WERI-Rb-1 (cell line): ENCODE measurements around the gene MT1G.

Experiments
- DNase-seq: peaks from one replicate; pipeline ENCODE4 v3.0.0-alpha.2; 2020
- H3K27ac ChIP-seq: fragments of 250-450 bp; sonication (Bioruptor Pico); 2 replicates; pipeline ENCODE4 v1.5.1; 2020; ENCODE audit warnings: mild to moderate bottlenecking, moderate library complexity
- H3K27me3 ChIP-seq: fragments of 250-450 bp; sonication (Bioruptor Pico); 2 replicates; pipeline ENCODE4 v1.5.1; 2021; ENCODE audit warnings: mild to moderate bottlenecking, low read depth, moderate library complexity; ENCODE audit not compliant: insufficient read depth, severe bottlenecking
- H3K36me3 ChIP-seq: fragments of 250-450 bp; sonication (Bioruptor Pico); 2 replicates; pipeline ENCODE4 v1.5.1; 2020; ENCODE audit warnings: mild to moderate bottlenecking, moderate library complexity
- H3K4me3 ChIP-seq: 2 replicates; pipeline ENCODE4 v1.5.1; 2011; ENCODE audit warnings: low read depth, mild to moderate bottlenecking, control low read depth, low read length
- H3K9me3 ChIP-seq: fragments of 250-450 bp; sonication (Bioruptor Pico); 2 replicates; pipeline ENCODE4 v1.5.1; 2021; ENCODE audit warnings: mild to moderate bottlenecking, moderate library complexity; ENCODE audit not compliant: severe bottlenecking
- CTCF ChIP-seq: IDR thresholded peaks from 2 replicates; pipeline ENCODE4 v1.5.1; 2011; ENCODE audit warnings: low read depth, mild to moderate bottlenecking, control low read depth, inconsistent platforms, low read length

The MT1G gene

DNA sequence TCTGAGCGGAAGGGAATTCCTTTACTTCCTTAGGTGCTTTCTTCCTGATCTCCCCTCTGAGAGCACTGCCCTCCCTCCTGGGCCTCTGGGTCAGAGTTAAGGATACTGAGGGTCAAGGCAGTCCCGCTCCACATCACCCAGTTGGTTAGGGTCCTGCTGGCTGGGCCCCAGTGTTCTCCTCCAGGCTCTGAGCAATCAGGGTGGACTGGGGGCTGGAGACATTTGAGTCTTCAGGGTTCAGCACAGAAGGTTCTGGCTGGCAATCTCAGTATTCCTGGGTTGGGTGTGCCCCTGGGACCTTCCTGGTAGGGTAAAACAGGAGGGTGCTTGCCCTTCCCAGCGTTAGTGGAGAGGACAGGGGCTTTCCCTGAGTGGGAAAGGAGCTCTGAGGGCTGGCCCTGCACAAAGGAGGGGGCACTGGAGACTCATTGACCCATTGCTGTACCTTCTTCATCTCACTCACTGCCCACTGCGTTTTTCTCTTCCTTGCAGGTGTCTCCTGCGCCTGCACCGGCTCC lies 35.0 kb downstream of the MT1G start:
- H3K27ac ChIP-seq, result no peak overlapping the region
- DNase-seq, result no peak
- H3K4me3 ChIP-seq, result no peak overlapping the region
- H3K9me3 ChIP-seq, result no peaks in the 10 kb centered on the region
- TF ChIP-seq CTCF, result no peak
- H3K27me3 ChIP-seq, result no peaks in the 10 kb centered on the region
- no peaks in the 10 kb centered on the region for H3K36me3 ChIP-seq

- no peak for TF ChIP-seq CTCF
- H3K9me3 ChIP-seq, result no peaks in the 10 kb centered on the region
- no peak within 1 kb of the TSS for H3K4me3 ChIP-seq
- no peak within 1 kb of the TSS for H3K27ac ChIP-seq
- no peaks in the 10 kb centered on the region for H3K27me3 ChIP-seq
- H3K36me3 ChIP-seq, result no peaks in the 10 kb centered on the region
- DNase-seq, result no peak
Observed at GRCh38 chr16:56632156-56632847, 35.6 kb downstream of the MT1G start, which contains the start of gene MT1M. MT1M (plus strand) TSS chr16:56632659; CDS start chr16:56632732, 73 bp downstream.

- H3K4me3 ChIP-seq, result no peak overlapping the region
- H3K27me3 ChIP-seq, result no peaks in the 10 kb centered on the region
- DNase-seq, result no peak
- no peaks in the 10 kb centered on the region for H3K9me3 ChIP-seq
- H3K36me3 ChIP-seq, result no peaks in the 10 kb centered on the region
- TF ChIP-seq CTCF, result no peak
- H3K27ac ChIP-seq, result no peak overlapping the region
Observed at GRCh38 chr16:56631832-56632155, 36.1 kb downstream of the MT1G start.

DNA sequence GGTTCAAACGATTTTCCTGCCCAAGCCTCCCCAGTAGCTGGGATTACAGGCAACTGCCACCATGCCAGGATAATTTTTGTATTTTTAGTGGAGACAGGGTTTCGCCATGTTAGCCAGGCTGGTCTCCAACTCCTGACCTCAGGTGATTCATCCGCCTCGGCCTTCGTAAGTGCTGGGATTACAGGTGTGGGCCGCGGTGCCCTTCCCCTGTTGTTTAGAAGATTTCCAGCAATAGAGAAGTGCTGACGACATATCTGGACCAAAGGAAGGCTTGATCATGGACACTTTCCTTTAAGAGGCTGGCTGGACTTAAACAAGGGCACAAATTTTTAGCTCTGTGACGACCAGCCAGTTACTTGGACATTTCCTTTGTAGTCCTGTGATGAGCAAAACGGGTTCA lies 36.7 kb downstream of the MT1G start:
- no peaks in the 10 kb centered on the region for H3K9me3 ChIP-seq
- TF ChIP-seq CTCF, result no peak
- H3K36me3 ChIP-seq, result no peaks in the 10 kb centered on the region
- no peak for DNase-seq
- no peak overlapping the region for H3K4me3 ChIP-seq
- no peak overlapping the region for H3K27ac ChIP-seq
- H3K27me3 ChIP-seq, result no peaks in the 10 kb centered on the region

- TF ChIP-seq CTCF, result no peak
- H3K36me3 ChIP-seq, result no peaks in the 10 kb centered on the region
- no peak for DNase-seq
Observed at GRCh38 chr16:56630134-56630533, 37.7 kb downstream of the MT1G start.

GRCh38 chr16:56629531-56629930 lies 38.3 kb downstream of the MT1G start:
- no peak for DNase-seq
- no peaks in the 10 kb centered on the region for H3K27me3 ChIP-seq
- H3K9me3 ChIP-seq, result no peaks in the 10 kb centered on the region
- H3K4me3 ChIP-seq, result no peak overlapping the region
- H3K27ac ChIP-seq, result peak overlapping the region; percentile 65
- H3K36me3 ChIP-seq, result no peaks in the 10 kb centered on the region
- no peak for TF ChIP-seq CTCF

More at GRCh38 chr16:56630134-56630533, 37.7 kb downstream of the MT1G start:
- H3K27ac ChIP-seq, result peak overlapping the region; percentile 65
- H3K9me3 ChIP-seq, result no peaks in the 10 kb centered on the region
- H3K27me3 ChIP-seq, result no peaks in the 10 kb centered on the region
- H3K4me3 ChIP-seq, result no peak overlapping the region
